Neural crest cell (in vitro differentiated cells): ENCODE measurements around the gene PCBP4. TPM values are rescaled to one million over a fixed set of nuclear protein-coding genes. Genes with fewer than 3 reads are reported as not detected.

ENCODE experiments used
- DNase-seq: peaks from one replicate; pipeline ENCODE4 v3.0.0; 2021; ENCODE audit warnings: low read depth, mixed read lengths, low spot score
- H3K27ac Mint-ChIP-seq: one replicate; pipeline ENCODE4 v1.8.0; 2021; ENCODE audit warnings: mild to moderate bottlenecking, mixed read lengths; ENCODE audit not compliant: unreplicated experiment
- H3K27me3 Mint-ChIP-seq: 2 replicates; pipeline ENCODE4 v1.8.0; 2021; ENCODE audit warnings: low read depth, mild to moderate bottlenecking, mixed read lengths
- H3K36me3 Mint-ChIP-seq: 2 replicates; pipeline ENCODE4 v1.8.0; 2021; ENCODE audit warnings: low read depth, mild to moderate bottlenecking, mixed read lengths
- H3K4me1 Mint-ChIP-seq: 2 replicates; pipeline ENCODE4 v1.8.0; 2021; ENCODE audit warnings: mixed read lengths
- H3K4me3 Mint-ChIP-seq: one replicate; pipeline ENCODE4 v1.8.0; 2021; ENCODE audit warnings: mild to moderate bottlenecking, mixed read lengths
- H3K9me3 Mint-ChIP-seq: 2 replicates; pipeline ENCODE4 v1.8.0; 2021; ENCODE audit warnings: mixed read lengths
- total RNA-seq: library from RNA; stranded (reverse); gene quantifications from 2 replicates; pipeline ENCODE4 v1.2.1, GENCODE V29; 2021
- TF ChIP-seq, protein P1 (sequence below): fragments of 200-600 bp; sonication (generic); conservative IDR thresholded peaks from 2 replicates; pipeline ENCODE4 v1.5.0; 2021; ENCODE audit warnings: antibody characterized with exemption, mild to moderate bottlenecking

Gene PCBP4
- total RNA-seq, 1 donor from 2014 or later, result 235 TPM

DNA sequence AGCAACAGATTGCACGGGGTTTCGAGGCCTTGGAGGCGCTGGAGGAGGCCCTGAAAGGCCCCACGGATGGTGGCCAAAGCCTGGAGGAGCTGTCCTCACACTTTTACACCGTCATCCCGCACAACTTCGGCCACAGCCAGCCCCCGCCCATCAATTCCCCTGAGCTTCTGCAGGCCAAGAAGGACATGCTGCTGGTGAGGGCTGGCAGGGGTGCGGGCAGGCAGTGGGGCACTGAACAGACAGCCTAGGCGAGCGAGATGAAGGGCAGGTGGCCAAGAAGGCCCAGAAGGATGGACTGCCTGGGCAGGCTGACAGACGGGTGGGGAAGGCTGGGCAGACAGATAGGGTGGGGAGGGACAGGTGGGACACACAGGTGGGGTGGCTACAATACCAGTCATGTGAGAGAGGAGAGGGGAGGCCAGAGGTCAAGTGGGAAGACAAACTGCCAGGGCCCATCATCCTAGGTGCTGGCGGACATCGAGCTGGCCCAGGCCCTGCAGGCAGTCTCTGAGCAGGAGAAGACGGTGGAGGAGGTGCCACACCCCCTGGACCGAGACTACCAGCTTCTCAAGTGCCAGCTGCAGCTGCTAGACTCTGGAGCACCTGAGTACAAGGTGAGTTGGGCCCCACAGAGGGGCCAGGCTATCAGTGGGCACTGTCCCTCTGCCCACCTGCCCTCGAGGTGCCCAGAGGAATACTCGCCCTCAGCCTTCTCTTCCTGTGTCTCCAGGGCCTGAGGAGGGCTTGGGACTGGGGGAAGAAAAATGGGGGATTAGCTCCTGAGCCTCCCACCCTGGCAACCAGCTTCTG lies 22.0 kb downstream of the PCBP4 start:
- no peaks in the 10 kb centered on the region for H3K9me3 Mint-ChIP-seq
- DNase-seq, result no peak
- no peak overlapping the region for H3K4me3 Mint-ChIP-seq
- TF ChIP-seq, protein P1, sequence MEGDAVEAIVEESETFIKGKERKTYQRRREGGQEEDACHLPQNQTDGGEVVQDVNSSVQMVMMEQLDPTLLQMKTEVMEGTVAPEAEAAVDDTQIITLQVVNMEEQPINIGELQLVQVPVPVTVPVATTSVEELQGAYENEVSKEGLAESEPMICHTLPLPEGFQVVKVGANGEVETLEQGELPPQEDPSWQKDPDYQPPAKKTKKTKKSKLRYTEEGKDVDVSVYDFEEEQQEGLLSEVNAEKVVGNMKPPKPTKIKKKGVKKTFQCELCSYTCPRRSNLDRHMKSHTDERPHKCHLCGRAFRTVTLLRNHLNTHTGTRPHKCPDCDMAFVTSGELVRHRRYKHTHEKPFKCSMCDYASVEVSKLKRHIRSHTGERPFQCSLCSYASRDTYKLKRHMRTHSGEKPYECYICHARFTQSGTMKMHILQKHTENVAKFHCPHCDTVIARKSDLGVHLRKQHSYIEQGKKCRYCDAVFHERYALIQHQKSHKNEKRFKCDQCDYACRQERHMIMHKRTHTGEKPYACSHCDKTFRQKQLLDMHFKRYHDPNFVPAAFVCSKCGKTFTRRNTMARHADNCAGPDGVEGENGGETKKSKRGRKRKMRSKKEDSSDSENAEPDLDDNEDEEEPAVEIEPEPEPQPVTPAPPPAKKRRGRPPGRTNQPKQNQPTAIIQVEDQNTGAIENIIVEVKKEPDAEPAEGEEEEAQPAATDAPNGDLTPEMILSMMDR, result no peak
- peaks cover 22% of the 10 kb centered on the region for H3K4me1 Mint-ChIP-seq
- H3K36me3 Mint-ChIP-seq, result no peaks in the 10 kb centered on the region
- H3K27me3 Mint-ChIP-seq, result no peaks in the 10 kb centered on the region
- H3K27ac Mint-ChIP-seq, result no peak overlapping the region

DNA sequence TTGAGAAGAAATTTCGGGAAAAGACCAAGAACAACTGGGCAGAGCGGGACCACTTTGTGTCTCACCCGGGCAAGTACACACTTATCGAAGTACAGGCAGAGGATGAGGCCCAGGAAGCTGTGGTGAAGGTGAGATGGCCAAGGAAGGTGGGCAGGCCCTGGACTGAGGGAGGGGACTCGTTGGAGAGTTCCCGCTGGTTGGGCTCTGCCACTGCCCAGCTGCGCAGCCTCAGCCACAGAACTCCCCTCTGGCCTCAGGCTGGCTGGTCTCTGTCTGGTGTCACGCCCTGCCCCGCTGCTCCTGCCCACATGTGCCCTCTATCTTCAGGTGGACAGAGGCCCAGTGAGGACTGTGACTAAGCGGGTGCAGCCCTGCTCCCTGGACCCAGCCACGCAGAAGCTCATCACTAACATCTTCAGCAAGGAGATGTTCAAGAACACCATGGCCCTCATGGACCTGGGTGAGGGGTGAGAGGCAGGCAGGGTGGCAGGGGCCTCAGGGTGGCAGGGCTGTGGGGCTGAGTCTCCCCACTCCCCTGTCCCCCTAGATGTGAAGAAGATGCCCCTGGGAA lies 22.7 kb downstream of the PCBP4 start:
- H3K4me3 Mint-ChIP-seq, result no peak overlapping the region
- no peak for DNase-seq
- H3K27me3 Mint-ChIP-seq, result no peaks in the 10 kb centered on the region
- TF ChIP-seq, protein P1, result no peak
- H3K4me1 Mint-ChIP-seq, result peaks cover 23% of the 10 kb centered on the region
- H3K9me3 Mint-ChIP-seq, result no peaks in the 10 kb centered on the region
- no peak overlapping the region for H3K27ac Mint-ChIP-seq
- H3K36me3 Mint-ChIP-seq, result no peaks in the 10 kb centered on the region

DNA sequence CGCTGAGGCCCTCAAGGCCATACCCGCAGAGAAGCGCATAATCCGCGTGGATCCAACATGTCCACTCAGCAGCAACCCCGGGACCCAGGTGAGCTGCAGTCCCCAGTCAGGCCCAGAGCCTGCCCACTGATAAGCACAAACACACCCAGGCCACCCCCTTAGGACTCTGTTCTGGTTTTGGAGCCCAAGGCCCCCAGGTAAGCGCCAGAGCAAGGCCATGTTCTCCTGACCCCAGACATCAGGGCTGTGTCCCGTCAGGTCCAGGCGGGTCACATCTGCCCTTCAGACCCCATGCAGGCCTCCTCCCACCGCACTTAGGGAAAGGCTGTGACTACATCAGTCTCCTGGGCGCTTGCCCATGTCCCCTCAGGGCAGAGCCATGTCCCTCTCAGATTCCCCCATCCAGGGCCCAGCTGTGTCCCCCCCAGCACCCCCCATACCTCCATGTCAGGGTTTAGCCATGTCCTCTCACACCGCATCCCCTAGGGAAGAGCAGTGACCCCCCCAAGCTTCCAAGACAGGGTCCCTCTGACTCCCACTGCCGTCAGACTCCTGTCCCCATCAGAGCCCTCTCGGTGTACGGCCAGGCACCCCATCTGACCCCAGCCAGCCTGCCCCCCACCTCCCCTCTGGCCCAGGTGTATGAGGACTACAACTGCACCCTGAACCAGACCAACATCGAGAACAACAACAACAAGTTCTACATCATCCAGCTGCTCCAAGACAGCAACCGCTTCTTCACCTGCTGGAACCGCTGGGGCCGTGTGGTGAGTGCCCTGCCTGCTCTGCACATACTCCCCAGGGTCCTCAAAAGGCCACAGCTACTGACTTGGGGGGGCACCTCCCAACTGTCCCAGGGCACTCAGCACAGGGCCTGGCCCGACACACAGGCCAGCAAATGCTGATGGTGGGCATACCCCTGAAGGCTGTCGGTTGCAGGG lies 23.5 kb downstream of the PCBP4 start:
- no peak overlapping the region for H3K4me3 Mint-ChIP-seq
- H3K27ac Mint-ChIP-seq, result peak overlapping the region; percentile 19
- H3K27me3 Mint-ChIP-seq, result no peaks in the 10 kb centered on the region
- no peaks in the 10 kb centered on the region for H3K9me3 Mint-ChIP-seq
- no peaks in the 10 kb centered on the region for H3K36me3 Mint-ChIP-seq
- no peak for DNase-seq
- H3K4me1 Mint-ChIP-seq, result peaks cover 28% of the 10 kb centered on the region
- TF ChIP-seq, protein P1, result no peak

DNA sequence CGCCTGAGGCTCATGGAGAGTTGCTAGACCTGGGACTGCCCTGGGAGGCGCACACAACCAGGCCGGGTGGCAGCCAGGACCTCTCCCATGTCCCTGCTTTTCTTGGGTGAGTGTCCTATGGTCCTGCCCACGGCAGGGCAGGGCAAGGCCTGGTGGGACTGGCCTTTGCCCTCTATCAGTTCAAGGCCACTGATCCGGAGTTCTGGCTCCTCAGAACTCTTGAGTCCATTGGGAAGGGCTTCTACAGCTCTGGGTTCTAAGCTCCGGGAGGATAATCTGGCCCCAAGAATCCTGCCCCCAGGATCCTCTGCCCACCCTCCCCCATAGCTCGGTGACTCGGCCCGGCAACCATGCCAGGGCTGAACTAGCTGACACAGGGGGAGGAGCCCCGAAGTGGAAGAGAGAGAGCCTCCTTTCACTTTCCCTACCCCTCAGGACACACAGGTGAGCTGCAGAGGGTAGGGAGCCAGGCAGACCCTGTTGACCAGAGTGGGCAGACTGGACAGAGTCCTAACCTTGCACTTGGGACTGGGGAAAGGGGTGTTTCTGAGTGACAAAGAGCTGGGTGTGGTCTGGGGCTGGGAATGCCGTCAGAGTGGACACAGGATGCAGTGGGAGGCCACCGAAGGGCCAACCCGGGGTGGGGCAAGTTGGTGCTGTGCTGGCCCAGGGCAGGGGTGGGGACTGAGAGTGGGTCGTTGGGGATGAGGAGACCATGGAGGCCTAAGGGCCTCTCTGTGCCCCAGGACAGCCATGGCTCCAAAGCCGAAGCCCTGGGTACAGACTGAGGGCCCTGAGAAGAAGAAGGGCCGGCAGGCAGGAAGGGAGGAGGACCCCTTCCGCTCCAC lies 24.4 kb downstream of the PCBP4 start:
- TF ChIP-seq, protein P1, result no peak

More for the DNA sequence above, 24.4 kb downstream of the PCBP4 start:
- peak overlapping the region; percentile 95 for H3K4me3 Mint-ChIP-seq
- H3K27me3 Mint-ChIP-seq, result no peaks in the 10 kb centered on the region
- DNase-seq, result no peak
- H3K4me1 Mint-ChIP-seq, result peaks cover 28% of the 10 kb centered on the region
- H3K9me3 Mint-ChIP-seq, result no peaks in the 10 kb centered on the region
- no peaks in the 10 kb centered on the region for H3K36me3 Mint-ChIP-seq
- peak overlapping the region; percentile 83 for H3K27ac Mint-ChIP-seq
